ENCODE measurements around the gene OSBPL6. TPM values are rescaled to one million over a fixed set of nuclear protein-coding genes. Genes with fewer than 3 reads are reported as not detected.
A peak's percentile ranks its signal among the peaks of the same experiment; 100 is the strongest.

OSBPL6 gene
- total and polyA plus RNA-seq, 9 of the 15 experiments (the other 6 are each of a cell fraction or from before 2014, with no cell fraction given) = 3.4 to 12.7 (median 9.3) TPM

DNA sequence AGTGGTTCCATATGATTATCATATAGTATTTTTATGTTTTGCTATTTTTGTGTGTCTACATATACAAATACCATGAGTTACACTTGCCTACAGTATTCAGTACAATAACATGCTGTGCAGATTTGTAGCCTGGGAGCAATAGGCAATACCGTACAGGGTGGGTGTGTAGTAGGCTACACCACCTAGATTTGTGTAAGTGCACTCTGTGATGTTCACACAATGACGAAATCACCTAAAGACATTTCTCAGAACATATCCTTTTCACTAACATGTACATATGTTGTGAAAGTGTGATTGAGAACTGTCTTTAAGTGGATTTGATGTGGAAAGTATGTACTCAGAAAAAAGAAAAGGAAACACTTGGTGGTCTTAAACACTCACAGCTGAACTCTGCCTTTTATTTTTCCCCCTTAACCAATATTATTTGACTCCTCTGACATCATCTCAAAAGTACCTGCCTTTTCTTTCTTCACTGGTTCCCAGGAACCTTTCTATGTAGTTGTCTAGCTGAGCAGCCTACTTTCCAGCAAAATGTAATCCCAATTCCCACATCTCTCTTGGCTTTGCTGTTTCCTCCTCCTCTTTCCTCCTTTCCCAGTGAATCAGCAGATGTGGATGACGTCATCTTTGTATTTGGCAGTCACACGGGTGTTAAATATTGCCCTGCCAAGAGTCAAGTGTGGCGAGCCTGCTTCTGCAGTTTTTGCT, 47.7 kb downstream of the OSBPL6 start (continued):
- TF ChIP-seq KLF16 (IDR thresholded peaks at IDR 0.05) (no peak), ZNF778 (CRISPR knock-in tag; IDR thresholded peaks at IDR 0.05) (no peak), ARID3B (CRISPR knock-in tag; IDR thresholded peaks at IDR 0.05; ENCODE audit: borderline replicate concordance) (no peak), ZNF347 (CRISPR knock-in tag; IDR thresholded peaks at IDR 0.05; ENCODE audit: low read depth) (no peak), SRSF9 (IDR thresholded peaks at IDR 0.05; ENCODE audit: borderline replicate concordance, low read depth, low read length) (no peak), CBX3 (IDR thresholded peaks at IDR 0.05; ENCODE audit: borderline replicate concordance in 1 of 2, low read length in 2 of 2) (no peak), ZNF583 (CRISPR knock-in tag; IDR thresholded peaks at IDR 0.05) (0 out of 2 replicates have a peak, but pooled peaks have one; percentile 22), ZNF212 (CRISPR knock-in tag; IDR thresholded peaks at IDR 0.05) (no peak), THRA (IDR thresholded peaks at IDR 0.05) (no peak), PTRF (tag; IDR thresholded peaks at IDR 0.05) (no peak), ZC3H8 (IDR thresholded peaks at IDR 0.05) (no peak), HNRNPK (IDR thresholded peaks at IDR 0.05; ENCODE audit: low read depth, low read length, poor library complexity, severe bottlenecking) (no peak), SMAD3 (CRISPR knock-in tag; conservative IDR thresholded peaks at IDR 0.05) (no peak), YBX1 (IDR thresholded peaks at IDR 0.05) (no peak), ZNF311 (CRISPR knock-in tag; IDR thresholded peaks at IDR 0.05) (peak; percentile 61; the same call in 1 of the 2 replicates), HNRNPLL (IDR thresholded peaks at IDR 0.05; ENCODE audit: low read depth, low read length, poor library complexity, severe bottlenecking) (no peak), PRPF4 (IDR thresholded peaks at IDR 0.05; ENCODE audit: insufficient read depth, low read depth, low read length, poor library complexity, severe bottlenecking) (no peak), DMBX1 (CRISPR knock-in tag; IDR thresholded peaks at IDR 0.05; ENCODE audit: borderline replicate concordance) (no peak), ZNF707 (CRISPR knock-in tag; conservative IDR thresholded peaks at IDR 0.05) (no peak), NR2F6 (CRISPR knock-in tag; IDR thresholded peaks at IDR 0.05) (no peak), RFX1 (IDR thresholded peaks at IDR 0.05) (no peak), GTF2E2 (tag; IDR thresholded peaks at IDR 0.05) (no peak), NFIX (CRISPR knock-in tag; IDR thresholded peaks at IDR 0.05; ENCODE audit: low read depth) (peak; percentile 4; the same call in 1 of the 2 replicates), ZNF224 (CRISPR knock-in tag; IDR thresholded peaks at IDR 0.05) (no peak), CBX2 (IDR thresholded peaks at IDR 0.05; ENCODE audit: insufficient read depth, low read length, poor library complexity, severe bottlenecking) (no peak), PHF21A (IDR thresholded peaks at IDR 0.05; ENCODE audit: borderline replicate concordance, low read depth) (no peak), PYGO2 (tag; IDR thresholded peaks at IDR 0.05) (no peak)
